ENCODE data around the gene PRMT3. TPM values are rescaled to one million over a fixed set of nuclear protein-coding genes. Genes with fewer than 3 reads are reported as not detected.

Gene PRMT3
- total RNA-seq, 1 experiment from 2014 or later, result 31.4 TPM

- DNase-seq (ENCODE audit: low spot score) (no peak), ATAC-seq (no peak)
- no peaks in the 10 kb centered on the region; the same call in 1 of the 2 replicates for H3K4me1 Mint-ChIP-seq
- no peaks in the 10 kb centered on the region; the same call in 1 of the 2 replicates for H3K27me3 Mint-ChIP-seq (ENCODE audit: low read depth)
- peaks cover 51% of the 10 kb centered on the region for H3K9me3 Mint-ChIP-seq
- peaks cover 23% of the 10 kb centered on the region for H3K36me3 Mint-ChIP-seq
- POLR2A ChIA-PET, result no interaction called here
- CTCF ChIA-PET, result interaction anchor here (1.2 kb wide), 1 partner anchor 73 kb away, joined by 3 read pairs; no protein-coding TSS in a partner anchor
- H3K4me3 Mint-ChIP-seq, result no peak overlapping the region
- H3K27ac Mint-ChIP-seq, result no peak overlapping the region
- TF ChIP-seq, protein P1, sequence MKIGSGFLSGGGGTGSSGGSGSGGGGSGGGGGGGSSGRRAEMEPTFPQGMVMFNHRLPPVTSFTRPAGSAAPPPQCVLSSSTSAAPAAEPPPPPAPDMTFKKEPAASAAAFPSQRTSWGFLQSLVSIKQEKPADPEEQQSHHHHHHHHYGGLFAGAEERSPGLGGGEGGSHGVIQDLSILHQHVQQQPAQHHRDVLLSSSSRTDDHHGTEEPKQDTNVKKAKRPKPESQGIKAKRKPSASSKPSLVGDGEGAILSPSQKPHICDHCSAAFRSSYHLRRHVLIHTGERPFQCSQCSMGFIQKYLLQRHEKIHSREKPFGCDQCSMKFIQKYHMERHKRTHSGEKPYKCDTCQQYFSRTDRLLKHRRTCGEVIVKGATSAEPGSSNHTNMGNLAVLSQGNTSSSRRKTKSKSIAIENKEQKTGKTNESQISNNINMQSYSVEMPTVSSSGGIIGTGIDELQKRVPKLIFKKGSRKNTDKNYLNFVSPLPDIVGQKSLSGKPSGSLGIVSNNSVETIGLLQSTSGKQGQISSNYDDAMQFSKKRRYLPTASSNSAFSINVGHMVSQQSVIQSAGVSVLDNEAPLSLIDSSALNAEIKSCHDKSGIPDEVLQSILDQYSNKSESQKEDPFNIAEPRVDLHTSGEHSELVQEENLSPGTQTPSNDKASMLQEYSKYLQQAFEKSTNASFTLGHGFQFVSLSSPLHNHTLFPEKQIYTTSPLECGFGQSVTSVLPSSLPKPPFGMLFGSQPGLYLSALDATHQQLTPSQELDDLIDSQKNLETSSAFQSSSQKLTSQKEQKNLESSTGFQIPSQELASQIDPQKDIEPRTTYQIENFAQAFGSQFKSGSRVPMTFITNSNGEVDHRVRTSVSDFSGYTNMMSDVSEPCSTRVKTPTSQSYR (CRISPR knock-in tag; IDR thresholded peaks at IDR 0.05), result no peak
- TF ChIP-seq TP53 (CRISPR knock-in tag; IDR thresholded peaks at IDR 0.05), result no peak
- TF ChIP-seq MYBL2 (CRISPR knock-in tag; IDR thresholded peaks at IDR 0.05), result no peak
- no peak for TF ChIP-seq ZNF425 (CRISPR knock-in tag; conservative IDR thresholded peaks at IDR 0.05)
- TF ChIP-seq ERG (CRISPR knock-in tag; IDR thresholded peaks at IDR 0.05), result no peak
- no peak for TF ChIP-seq ATF2 (CRISPR knock-in tag; IDR thresholded peaks at IDR 0.05; ENCODE audit: borderline replicate concordance, low read depth)
- TF ChIP-seq, protein P2, sequence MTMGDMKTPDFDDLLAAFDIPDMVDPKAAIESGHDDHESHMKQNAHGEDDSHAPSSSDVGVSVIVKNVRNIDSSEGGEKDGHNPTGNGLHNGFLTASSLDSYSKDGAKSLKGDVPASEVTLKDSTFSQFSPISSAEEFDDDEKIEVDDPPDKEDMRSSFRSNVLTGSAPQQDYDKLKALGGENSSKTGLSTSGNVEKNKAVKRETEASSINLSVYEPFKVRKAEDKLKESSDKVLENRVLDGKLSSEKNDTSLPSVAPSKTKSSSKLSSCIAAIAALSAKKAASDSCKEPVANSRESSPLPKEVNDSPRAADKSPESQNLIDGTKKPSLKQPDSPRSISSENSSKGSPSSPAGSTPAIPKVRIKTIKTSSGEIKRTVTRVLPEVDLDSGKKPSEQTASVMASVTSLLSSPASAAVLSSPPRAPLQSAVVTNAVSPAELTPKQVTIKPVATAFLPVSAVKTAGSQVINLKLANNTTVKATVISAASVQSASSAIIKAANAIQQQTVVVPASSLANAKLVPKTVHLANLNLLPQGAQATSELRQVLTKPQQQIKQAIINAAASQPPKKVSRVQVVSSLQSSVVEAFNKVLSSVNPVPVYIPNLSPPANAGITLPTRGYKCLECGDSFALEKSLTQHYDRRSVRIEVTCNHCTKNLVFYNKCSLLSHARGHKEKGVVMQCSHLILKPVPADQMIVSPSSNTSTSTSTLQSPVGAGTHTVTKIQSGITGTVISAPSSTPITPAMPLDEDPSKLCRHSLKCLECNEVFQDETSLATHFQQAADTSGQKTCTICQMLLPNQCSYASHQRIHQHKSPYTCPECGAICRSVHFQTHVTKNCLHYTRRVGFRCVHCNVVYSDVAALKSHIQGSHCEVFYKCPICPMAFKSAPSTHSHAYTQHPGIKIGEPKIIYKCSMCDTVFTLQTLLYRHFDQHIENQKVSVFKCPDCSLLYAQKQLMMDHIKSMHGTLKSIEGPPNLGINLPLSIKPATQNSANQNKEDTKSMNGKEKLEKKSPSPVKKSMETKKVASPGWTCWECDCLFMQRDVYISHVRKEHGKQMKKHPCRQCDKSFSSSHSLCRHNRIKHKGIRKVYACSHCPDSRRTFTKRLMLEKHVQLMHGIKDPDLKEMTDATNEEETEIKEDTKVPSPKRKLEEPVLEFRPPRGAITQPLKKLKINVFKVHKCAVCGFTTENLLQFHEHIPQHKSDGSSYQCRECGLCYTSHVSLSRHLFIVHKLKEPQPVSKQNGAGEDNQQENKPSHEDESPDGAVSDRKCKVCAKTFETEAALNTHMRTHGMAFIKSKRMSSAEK (CRISPR knock-in tag; IDR thresholded peaks at IDR 0.05; ENCODE audit: borderline replicate concordance), result no peak
- TF ChIP-seq, protein P3, sequence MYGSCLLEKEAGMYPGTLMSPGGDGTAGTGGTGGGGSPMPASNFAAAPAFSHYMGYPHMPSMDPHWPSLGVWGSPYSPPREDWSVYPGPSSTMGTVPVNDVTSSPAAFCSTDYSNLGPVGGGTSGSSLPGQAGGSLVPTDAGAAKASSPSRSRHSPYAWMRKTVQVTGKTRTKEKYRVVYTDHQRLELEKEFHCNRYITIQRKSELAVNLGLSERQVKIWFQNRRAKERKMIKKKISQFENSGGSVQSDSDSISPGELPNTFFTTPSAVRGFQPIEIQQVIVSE (CRISPR knock-in tag; IDR thresholded peaks at IDR 0.05; ENCODE audit: borderline replicate concordance), result no peak
- no peak for TF ChIP-seq TEAD4 (CRISPR knock-in tag; IDR thresholded peaks at IDR 0.05)
- no peak for TF ChIP-seq NR2C2 (CRISPR knock-in tag; IDR thresholded peaks at IDR 0.05)
- no peak for TF ChIP-seq FOXP1 (CRISPR knock-in tag; IDR thresholded peaks at IDR 0.05; ENCODE audit: borderline replicate concordance)
- no peak for TF ChIP-seq ESRRA (CRISPR knock-in tag; IDR thresholded peaks at IDR 0.05; ENCODE audit: borderline replicate concordance)
- TF ChIP-seq CBFB (CRISPR knock-in tag; IDR thresholded peaks at IDR 0.05; ENCODE audit: low read depth), result no peak
- no peak for TF ChIP-seq IRF1 (CRISPR knock-in tag; IDR thresholded peaks at IDR 0.05)
- TF ChIP-seq, protein P4, sequence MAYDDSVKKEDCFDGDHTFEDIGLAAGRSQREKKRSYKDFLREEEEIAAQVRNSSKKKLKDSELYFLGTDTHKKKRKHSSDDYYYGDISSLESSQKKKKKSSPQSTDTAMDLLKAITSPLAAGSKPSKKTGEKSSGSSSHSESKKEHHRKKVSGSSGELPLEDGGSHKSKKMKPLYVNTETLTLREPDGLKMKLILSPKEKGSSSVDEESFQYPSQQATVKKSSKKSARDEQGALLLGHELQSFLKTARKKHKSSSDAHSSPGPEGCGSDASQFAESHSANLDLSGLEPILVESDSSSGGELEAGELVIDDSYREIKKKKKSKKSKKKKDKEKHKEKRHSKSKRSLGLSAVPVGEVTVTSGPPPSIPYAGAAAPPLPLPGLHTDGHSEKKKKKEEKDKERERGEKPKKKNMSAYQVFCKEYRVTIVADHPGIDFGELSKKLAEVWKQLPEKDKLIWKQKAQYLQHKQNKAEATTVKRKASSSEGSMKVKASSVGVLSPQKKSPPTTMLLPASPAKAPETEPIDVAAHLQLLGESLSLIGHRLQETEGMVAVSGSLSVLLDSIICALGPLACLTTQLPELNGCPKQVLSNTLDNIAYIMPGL (CRISPR knock-in tag; IDR thresholded peaks at IDR 0.05), result no peak
- TF ChIP-seq SOX15 (CRISPR knock-in tag; IDR thresholded peaks at IDR 0.05), result no peak
- TF ChIP-seq STAT6 (CRISPR knock-in tag; conservative IDR thresholded peaks at IDR 0.05; ENCODE audit: low read depth), result no peak
Measured at GRCh38 chr11:20536784-20537183, 149.3 kb downstream of the PRMT3 start.

All from WTC11 (cell line).